ENCODE data around the gene BTBD17.

Gene BTBD17

DNA sequence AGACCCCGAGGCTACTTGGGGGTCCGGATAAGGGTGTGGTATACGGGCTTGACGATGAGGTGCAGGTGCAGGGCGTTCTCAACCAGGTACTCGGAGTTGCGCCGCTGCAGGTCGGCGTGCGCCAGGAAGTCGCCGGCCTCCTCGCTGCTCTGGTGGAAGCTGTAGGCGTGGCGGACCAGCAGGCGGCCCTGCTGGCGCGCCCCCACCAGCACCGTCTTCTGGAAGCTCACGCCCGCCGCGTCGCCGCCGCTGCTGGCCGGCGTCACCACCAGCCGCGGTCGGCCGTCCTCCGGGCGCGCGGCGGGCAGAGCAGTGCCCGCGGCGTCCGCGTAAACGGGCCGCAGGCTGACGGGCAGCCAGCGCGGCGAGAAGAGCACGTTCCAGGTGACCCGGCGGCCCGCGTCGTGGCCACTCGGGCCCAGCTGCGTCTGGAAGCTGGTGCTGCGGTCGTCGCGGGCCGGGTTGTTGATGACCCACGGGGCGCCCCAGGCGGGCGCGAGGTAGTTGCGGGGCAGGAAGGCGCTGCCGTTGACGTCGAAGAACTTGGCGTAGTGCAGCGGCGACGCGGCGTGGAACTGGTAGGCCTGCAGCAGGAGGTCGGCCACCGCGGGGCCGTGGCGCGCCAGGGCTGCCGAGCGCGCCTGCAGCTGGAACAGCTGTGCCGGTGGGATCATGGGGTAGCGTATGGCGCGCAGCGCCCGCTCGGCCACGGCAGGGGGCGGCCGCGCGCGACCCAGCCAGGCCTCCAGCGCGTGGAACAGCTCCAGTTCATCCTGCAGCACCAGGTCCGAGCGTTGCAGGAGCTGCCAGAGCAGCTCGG lies 4.8 kb downstream of the BTBD17 start:
- no peak for DNase-seq

DNA sequence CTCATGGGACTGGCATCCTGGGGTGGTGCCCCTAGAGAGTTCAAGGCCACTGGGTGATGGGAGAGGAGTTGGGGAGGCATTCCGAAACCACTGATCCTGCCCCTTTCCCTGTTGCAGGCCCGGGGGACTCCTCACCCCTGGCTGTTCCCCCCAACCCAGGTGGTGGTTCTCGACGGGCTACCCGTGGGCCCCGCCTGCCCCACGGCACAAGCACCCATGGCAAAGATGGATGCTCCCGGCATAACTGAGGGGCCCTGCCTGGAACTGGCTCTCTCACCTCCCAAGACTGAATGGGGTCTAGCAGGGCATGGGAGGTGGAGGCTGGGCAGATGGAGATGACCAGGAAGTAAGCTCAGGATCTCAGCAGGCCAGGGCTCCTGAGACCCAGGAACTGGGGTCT lies 6.6 kb downstream of the BTBD17 start:
- no peak for DNase-seq

DNA sequence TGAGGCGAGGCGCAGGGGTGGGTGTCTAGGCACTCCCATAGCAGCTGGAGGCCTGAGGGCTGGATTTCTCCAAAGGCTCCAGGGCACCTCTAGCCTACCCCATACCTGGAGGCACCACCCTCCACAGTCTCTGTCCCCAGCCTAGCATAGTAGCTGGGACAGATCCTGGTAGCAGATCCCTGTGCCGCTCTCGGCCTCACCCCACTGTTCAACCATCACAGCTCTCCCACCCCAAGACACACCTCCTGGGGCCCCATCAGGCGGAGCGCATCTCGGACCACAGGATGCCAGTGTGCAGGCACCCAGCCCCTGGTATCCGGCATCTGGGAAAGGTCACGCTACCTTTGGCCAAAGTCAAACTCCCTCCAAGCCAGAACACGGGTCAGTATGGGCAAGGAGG lies 7.1 kb downstream of the BTBD17 start:
- DNase-seq, result no peak

GRCh38 chr17:74354123-74354522 lies 7.5 kb downstream of the BTBD17 start:
- DNase-seq, result peak; percentile 69

DNA sequence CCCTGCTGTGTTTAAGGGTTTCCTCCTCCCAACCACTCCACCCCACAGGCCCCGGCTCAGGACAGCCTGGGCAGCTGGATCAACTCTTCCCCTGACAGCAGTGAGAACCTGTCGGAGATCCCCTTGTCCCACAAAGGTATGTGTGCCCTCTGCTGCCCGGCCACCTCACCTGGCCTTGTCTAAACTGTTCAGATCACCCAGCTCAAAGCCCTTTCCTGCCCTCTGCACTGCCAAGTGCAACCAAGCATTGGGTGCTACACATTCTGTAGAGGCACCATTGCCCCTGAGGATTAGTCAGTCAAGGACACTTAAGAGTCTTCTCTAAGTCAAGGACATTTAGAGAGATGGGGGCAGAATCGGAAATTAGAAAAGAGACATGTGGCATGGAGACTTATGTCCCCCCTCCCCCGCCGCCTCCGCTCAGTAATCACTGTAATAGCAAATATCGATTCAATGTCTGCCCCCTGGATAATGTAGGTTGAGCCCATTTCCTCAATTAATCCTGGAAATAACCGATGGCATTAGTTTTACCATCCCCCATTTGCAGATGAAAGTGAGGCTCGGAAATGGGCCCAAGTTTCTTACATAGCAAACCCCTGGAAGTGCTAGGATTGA lies 8.1 kb downstream of the BTBD17 start:
- no peak for DNase-seq

DNA sequence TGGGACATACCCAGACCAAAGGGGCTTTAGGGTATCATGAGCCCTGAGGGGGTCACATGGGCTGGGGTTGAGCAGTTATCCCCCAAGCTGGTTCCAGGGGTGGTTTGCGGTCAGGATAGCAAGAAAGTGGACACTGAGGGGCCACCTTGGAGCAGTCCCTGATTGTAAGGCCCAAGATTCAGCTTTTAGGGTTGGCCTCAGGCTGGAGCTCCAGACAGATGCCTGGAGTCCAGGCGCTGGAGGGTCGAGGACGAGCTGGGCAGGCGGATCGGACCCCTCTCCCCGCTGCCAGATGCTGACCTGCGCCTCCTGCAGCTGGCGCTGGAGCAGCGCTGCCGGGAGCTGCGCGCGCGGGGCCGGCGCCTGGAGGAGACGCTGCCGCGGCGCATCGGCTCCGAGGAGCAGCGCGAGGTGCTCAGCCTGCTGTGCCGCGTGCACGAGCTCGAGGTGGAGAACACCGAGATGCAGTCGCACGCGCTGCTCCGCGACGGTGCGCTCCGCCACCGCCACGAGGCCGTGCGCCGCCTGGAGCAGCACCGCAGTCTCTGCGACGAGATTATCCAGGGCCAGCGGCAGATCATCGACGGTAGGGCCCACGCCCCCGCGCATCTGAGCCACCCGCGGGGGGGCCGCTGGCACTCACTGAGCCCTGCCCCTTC lies 10.0 kb downstream of the BTBD17 start:
- DNase-seq, result peak; percentile 21

GRCh38 chr17:74350486-74350885 lies 11.2 kb downstream of the BTBD17 start:
- no peak for DNase-seq

- DNase-seq, result no peak
Measured at GRCh38 chr17:74349120-74349519, 12.5 kb downstream of the BTBD17 start.

DNA sequence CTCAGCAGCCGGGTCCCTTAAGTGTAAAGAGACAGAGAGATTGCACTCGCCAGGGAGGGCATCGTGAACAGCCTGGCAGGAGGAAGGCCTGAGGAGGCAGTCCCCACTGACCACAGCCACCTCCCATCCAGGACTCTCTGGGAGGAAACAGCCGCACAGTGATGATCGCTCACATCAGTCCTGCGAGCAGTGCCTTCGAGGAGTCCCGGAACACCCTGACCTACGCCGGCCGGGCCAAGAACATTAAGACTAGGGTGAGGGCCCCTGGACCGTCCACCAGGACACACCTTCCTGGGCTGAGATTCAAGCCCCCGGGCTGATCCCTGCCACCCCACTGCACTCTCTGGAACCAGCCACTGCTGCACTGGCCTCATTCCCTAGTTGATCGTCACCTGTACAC lies 14.0 kb downstream of the BTBD17 start:
- DNase-seq, result no peak

GRCh38 chr17:74345433-74346241 lies 16.0 kb downstream of the BTBD17 start:
- DNase-seq, result no peak

DNA sequence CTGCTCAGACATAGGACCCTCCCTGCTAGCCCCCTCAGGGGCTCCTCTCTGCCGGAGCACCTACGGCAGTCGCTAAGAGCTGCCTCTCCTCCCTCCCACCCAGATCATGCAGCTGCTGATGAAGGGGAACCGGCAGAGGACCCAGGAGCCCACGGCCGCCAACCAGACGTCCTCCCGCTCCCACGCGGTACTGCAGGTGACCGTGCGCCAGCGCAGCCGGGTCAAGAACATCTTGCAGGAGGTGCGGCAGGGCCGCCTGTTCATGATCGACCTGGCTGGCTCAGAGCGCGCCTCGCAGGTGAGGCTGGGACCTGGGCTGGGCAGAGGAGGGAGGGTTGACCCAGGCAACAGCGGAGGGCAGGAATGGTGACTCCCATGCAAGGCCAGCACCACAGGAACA lies 17.0 kb downstream of the BTBD17 start:
- DNase-seq, result no peak

DNA sequence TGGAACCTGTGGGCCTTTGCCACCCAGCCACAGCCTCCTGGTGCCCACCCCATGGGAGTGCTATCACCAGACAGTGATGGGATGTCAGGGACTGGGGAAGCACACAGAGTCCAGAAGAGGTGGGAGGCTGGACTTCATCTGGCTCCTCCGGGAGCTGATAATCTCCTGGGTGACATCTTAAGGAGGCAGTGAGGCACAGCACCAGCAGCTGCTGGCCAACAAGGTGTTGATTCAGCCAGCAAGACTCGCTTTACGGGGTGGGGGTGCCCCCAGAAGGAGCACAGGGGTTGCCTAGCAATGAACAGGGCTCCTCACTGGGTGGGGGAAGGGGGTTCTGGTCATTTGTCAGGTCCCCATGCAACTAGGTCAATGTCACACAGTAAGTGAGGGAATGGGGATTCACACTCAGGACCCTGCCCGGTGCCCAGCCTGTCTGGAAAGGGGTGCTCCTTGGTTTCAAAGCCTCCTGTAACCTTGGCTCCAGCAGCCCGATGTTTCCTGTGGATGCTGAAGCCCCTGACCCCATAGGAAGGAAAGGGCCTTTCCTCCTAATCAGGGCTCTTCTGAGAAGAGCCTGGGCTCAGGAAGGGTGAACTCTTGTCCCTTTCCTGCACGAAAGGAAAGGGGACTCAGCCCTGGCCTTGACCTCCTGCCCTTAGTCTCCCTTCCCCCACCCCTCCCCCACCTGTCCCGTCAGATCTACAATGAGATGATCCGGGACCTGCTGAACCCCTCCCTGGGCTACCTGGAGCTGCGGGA lies 18.0 kb downstream of the BTBD17 start:
- DNase-seq, result no peak

DNA sequence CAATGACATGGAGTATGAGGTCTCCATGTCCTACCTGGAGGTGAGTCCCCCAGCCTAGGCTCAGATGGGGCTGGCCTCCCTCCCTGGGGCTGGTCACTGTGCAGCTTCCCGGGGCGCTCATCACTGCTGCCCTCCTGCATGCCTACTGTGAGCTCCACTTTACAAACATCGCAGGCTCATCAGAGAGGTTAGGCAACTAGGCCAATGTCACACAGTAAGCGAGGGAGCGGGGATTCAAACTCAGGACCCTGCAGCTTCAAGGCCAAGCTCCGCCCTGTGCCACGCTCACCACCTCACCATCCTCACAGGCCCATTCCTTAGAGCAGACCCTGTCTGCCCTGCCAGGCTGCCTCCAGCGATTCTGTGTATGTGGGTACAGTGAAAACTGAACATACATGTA lies 18.5 kb downstream of the BTBD17 start:
- no peak for DNase-seq

GRCh38 chr17:74342224-74342623 lies 19.4 kb downstream of the BTBD17 start:
- DNase-seq, result no peak

DNA sequence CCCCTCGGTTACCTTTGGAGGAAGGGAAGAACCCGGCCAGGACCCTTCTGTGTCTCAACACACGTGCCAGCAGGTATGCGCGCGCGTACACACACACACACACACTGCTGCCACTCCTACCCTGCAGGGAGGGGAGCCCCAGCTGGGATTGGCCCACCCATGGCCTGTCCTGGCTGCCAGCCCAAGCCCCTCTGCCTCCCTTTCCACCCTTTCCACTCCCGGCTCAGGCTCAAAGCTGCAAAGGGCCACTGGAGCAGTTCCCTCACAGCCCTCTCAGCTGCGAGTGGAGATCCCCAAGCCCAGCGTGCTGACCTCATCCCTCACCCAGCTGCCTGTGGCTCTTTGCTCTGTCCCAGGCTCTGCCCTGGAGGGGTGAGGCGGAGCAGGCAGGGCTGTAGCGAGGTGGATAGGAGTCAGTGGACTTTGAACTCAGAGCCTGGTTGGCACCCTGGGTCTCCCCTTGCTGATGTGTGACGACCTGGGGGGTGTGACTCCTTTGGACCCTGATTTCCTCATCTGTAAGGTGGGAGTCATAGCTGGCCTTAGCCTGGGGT lies 21.1 kb downstream of the BTBD17 start:
- DNase-seq, result no peak

DNA sequence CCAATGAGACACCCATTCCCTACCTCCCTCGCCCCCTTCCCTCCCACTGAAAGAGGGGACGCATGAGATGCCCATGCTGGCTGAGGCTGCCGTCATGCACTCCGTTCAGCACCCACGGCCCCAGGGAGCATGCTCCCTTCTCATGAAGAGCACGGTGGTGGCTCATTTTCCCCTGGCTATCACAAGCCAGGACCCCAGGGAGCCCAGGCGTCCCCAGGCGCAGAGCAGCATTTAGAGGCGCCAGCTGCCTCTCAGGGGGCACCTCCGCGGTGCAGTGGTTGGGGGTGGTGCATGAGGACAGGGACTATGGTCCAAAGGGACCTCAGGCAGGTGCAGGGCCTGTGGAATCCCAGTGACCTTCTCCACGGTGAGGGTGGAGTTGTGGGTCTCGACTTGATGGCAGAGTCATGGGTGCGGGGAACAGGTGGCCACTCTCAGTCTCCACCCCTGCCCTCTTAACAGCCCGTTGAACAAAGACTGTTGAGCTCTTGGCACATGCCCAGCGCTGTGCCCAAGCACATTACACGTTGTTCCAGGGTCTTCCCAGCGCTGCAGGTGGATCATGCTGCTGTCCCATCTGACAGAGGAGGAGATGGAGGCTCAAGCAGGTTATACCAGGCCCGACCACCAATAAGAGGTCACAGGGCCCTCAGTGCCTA lies 22.0 kb downstream of the BTBD17 start:
- no peak for DNase-seq

DNA sequence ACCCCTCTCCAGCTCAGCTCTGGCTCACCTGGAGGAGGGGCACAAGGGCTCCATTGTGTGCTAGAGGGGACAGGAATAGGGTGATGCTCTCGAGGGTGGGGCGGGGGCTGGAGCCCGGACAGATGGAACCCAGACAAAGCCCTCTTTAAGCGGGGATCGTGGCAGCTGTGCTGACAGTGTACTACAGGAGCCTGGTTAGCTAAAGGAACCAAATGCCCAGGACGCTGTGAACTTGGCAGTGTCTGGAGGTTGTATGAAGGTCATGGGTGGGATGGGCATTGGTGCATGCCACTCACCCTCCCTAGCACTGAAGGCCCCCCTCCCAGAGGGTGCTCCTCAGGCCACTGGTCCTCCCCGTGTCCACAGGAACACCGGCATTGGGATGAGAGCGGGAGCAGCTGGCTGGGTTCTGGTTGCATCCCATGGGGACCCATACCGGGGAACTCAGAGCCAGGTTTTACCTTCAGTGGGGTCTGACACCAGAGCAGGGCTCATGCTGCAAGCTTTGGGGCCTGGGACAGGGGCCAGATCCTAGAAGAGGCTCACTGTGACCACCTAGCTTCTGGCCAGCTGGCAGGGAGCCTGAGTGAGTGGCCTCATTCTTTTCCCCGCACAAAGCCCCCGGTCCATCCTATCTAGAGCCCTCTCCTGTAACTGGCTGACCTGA lies 23.7 kb downstream of the BTBD17 start:
- no peak for DNase-seq

DNA sequence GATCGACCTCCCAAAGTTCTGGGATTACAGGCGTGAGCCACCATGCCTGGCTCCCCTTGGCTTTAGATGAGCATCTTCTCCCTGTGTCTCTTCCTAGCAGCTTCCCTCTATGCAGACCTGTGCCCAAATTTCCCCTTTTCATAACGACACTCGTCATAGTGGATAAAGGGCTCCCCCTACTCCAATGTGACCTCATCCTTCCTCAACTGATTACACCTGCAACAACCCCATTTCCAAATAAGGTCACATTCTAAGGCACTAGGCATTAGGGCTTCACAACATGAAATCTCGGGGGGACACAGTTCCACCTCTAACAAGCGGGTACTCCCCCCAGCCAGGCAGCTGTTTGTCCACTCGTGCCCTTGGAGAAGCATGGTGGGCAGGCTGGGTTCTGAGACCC lies 25.4 kb downstream of the BTBD17 start:
- DNase-seq, result no peak

GRCh38 chr17:74335529-74336062 lies 26.1 kb downstream of the BTBD17 start:
- no peak for DNase-seq

DNA sequence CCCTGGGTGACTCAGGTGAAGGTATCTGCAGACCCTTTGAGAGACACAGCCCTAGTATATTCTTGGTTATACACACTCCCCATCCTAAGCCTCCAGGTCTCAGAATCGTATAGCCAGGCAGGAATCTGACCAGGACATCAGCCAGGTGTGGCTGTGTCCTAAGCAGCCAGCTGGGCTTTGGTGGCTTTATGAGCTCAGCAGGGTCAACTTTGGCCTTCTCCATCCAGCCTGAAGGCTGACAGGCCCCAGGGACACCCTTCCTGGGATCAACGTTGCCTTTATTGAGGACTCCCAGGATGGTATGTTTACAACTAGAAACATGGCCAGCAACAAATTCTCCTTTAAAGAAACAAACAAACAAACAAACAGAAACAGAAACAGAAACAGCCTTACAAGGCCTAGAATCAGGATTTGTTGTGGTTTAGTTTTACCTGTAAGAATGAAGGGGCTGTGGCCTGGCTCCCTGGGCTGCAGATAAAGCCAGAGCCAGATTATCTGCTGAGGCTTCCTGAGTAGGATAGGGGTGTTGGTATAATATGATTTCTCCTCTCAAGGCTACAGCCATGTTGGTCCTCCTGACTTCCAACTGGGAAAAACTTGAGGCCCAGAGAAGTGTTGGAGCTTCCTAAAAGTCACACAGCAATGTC lies 27.2 kb downstream of the BTBD17 start:
- DNase-seq, result no peak

All from activated CD4-positive, alpha-beta T cell treated with anti-CD3 and anti-CD28 coated beads, Interleukin-2, amount 50 U/mL, for 16 hours (primary cell).